Memory B cell (primary cell): Measurements from ENCODE around the gene CISH.

Source experiments
- ATAC-seq: fragments of 150-1000 bp; cut with Tn5 transposase; 2 replicates; pipeline ENCODE4 v1.10.0; 2021; ENCODE audit warnings: low read depth, mild to moderate bottlenecking, moderate library complexity
- DNase-seq, 2 donors: peaks; one replicate each; pipeline ENCODE4 v3.0.0; 2022; ENCODE audit warnings: low spot score in 2 of 2
- H3K27ac Mint-ChIP-seq: one replicate; pipeline ENCODE4 v1.8.0; 2022; ENCODE audit warnings: mild to moderate bottlenecking, moderate library complexity, mixed read lengths
- H3K27me3 Mint-ChIP-seq: one replicate; pipeline ENCODE4 v1.8.0; 2022; ENCODE audit warnings: mixed read lengths
- H3K36me3 Mint-ChIP-seq: one replicate; pipeline ENCODE4 v1.8.0; 2022; ENCODE audit warnings: mild to moderate bottlenecking, mixed read lengths
- H3K4me1 Mint-ChIP-seq: one replicate; pipeline ENCODE4 v1.8.0; 2022; ENCODE audit warnings: mixed read lengths
- H3K4me3 Mint-ChIP-seq: one replicate; pipeline ENCODE4 v1.8.0; 2022; ENCODE audit warnings: mild to moderate bottlenecking, moderate library complexity, mixed read lengths
- H3K9me3 Mint-ChIP-seq: one replicate; pipeline ENCODE4 v1.8.0; 2022; ENCODE audit warnings: mixed read lengths

CISH gene

GRCh38 chr3:50570508-50571279, 40.9 kb downstream of the CISH start:
- Mint-ChIP-seq H3K27me3 (no peaks in the 10 kb centered on the region), H3K9me3 (no peaks in the 10 kb centered on the region), H3K36me3 (peaks cover 3% of the 10 kb centered on the region), H3K4me3 (peak overlapping the region; percentile 93), H3K4me1 (peaks cover 26% of the 10 kb centered on the region), H3K27ac (peak overlapping the region; percentile 83)
- ATAC-seq (no peak), DNase-seq (no peak)

- Mint-ChIP-seq H3K9me3 (no peaks in the 10 kb centered on the region), H3K27ac (peak within 1 kb of the TSS; percentile 83), H3K27me3 (no peaks in the 10 kb centered on the region), H3K36me3 (peaks cover 3% of the 10 kb centered on the region), H3K4me1 (peaks cover 24% of the 10 kb centered on the region), H3K4me3 (peak within 1 kb of the TSS; percentile 93)
- ATAC-seq (peak; percentile 73), DNase-seq (peak; percentile 89)
These were observed 42.4 kb downstream of the CISH start, which contains the start of gene HEMK1 for GRCh38 chr3:50568947-50569749. TSS of gene HEMK1 (plus strand) at chr3:50569522. CDS start at chr3:50571105, 1,583 bp downstream.

GRCh38 chr3:50567386-50568167, 44.0 kb downstream of the CISH start, which contains the start of gene C3orf18:
TSS of gene C3orf18 (minus strand) at chr3:50567747. CDS start at chr3:50565699, 2,048 bp downstream.
- peak; percentile 79 for ATAC-seq
- Mint-ChIP-seq H3K27ac (peak within 1 kb of the TSS; percentile 93), H3K36me3 (no peaks in the 10 kb centered on the region), H3K4me3 (peak within 1 kb of the TSS; percentile 93), H3K27me3 (no peaks in the 10 kb centered on the region), H3K4me1 (peaks cover 24% of the 10 kb centered on the region), H3K9me3 (no peaks in the 10 kb centered on the region)
- DNase-seq: peak; percentile 85 to 91

DNA sequence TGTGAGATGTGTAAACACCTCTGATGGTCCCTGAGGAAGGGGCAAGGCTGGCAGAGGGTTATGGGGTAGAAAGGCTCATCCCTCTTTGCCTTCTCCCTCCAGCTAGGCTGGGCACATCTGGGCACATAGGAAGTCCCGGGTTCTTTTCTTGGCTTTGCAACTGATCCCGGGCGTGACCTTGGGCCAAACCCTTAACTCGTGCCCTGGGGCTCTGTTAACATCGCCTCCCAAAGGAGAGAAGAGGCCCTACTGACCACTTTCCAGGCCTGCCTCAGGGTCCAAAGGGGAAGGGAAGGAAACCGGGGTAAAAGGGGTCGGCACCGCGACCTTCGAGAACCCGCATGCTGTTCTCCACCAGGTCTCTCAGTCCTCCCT, 44.6 kb downstream of the CISH start:
- Mint-ChIP-seq H3K4me3 (peak overlapping the region; percentile 93), H3K36me3 (no peaks in the 10 kb centered on the region), H3K4me1 (peaks cover 21% of the 10 kb centered on the region), H3K27me3 (no peaks in the 10 kb centered on the region), H3K27ac (peak overlapping the region; percentile 50), H3K9me3 (no peaks in the 10 kb centered on the region)
- DNase-seq (no peak), ATAC-seq (no peak)

DNA sequence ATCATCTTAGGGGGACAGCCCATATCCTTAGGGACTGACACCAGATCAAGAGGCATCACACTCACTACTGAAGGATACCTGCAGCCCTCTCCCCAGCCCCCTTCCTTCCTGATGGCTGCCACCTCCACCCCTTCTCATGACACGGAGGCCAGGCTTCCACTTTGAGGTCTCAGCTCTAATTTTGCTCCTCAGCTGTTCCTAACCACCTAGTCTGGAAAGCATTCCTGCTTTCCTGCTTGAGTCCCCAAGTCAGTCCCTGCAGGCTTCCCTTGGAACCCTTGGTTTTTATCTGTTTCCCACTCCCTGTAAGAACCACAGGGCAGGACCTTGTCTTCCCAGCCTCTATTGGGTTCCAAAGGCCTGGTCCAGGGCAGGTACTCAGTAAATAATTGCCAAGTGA, 47.3 kb downstream of the CISH start:
- H3K27ac Mint-ChIP-seq: no peak overlapping the region
- ATAC-seq (no peak), DNase-seq (no peak)
- H3K27me3 Mint-ChIP-seq: no peaks in the 10 kb centered on the region
- peaks cover 11% of the 10 kb centered on the region for H3K4me1 Mint-ChIP-seq
- H3K9me3 Mint-ChIP-seq: no peaks in the 10 kb centered on the region
- no peak overlapping the region for H3K4me3 Mint-ChIP-seq
- H3K36me3 Mint-ChIP-seq: no peaks in the 10 kb centered on the region

DNA sequence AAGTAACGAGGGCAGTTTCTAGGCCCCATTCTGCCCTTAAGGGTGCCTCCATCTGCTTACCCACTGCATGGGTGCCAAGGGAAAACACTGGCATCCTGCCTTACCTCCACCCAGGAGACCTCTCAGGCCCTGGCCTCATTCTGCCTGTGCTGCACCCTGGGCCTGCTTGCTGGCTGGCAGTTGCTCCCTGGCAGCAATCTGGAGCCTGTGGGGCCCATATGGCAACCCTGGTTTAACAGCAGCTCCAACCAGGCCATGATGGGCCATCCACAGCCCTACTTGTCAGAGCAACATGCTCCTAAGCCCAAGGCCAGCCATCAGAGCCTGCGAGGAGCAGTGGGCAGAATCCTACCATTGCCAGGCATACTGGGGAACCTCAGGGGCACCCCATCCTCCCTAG, 47.7 kb downstream of the CISH start:
- no peaks in the 10 kb centered on the region for H3K36me3 Mint-ChIP-seq
- H3K4me3 Mint-ChIP-seq: no peak overlapping the region
- no peak for ATAC-seq
- H3K9me3 Mint-ChIP-seq: no peaks in the 10 kb centered on the region
- no peak for DNase-seq
- no peak overlapping the region for H3K27ac Mint-ChIP-seq
- H3K4me1 Mint-ChIP-seq: peaks cover 11% of the 10 kb centered on the region
- no peaks in the 10 kb centered on the region for H3K27me3 Mint-ChIP-seq

DNA sequence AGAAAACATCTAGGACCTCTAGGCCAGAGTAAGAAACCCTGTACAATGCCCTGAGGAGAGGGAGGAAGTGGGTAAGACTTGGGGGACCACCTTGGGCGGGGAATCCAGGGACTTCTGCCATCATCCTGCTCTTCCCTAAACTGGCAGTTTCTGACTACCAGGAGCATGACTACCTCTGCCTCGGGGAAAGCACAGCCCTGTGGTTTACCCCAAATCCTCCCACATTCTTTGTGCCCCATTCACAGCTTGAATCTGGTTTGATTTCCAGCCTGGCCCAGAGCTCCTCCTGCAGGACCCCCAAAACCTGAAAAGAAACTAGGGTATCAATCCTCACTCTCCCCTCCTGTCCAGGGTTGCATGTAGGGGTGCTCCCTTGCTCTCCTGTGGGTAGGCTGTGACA, 48.7 kb downstream of the CISH start:
- Mint-ChIP-seq H3K36me3 (peaks cover 2% of the 10 kb centered on the region), H3K4me1 (peaks cover 11% of the 10 kb centered on the region), H3K27ac (no peak overlapping the region), H3K9me3 (no peaks in the 10 kb centered on the region), H3K4me3 (no peak overlapping the region), H3K27me3 (no peaks in the 10 kb centered on the region)
- ATAC-seq: no peak
- DNase-seq: no peak

- Mint-ChIP-seq H3K9me3 (no peaks in the 10 kb centered on the region), H3K36me3 (peaks cover 2% of the 10 kb centered on the region), H3K4me1 (no peaks in the 10 kb centered on the region), H3K27me3 (peaks cover 5% of the 10 kb centered on the region), H3K4me3 (no peak overlapping the region), H3K27ac (no peak overlapping the region)
- ATAC-seq (no peak), DNase-seq (no peak)
These were observed 51.9 kb downstream of the CISH start for GRCh38 chr3:50559702-50560101.

GRCh38 chr3:50557915-50558314, 53.7 kb downstream of the CISH start:
- Mint-ChIP-seq H3K4me3 (no peak overlapping the region), H3K9me3 (no peaks in the 10 kb centered on the region), H3K27ac (no peak overlapping the region), H3K36me3 (peaks cover 2% of the 10 kb centered on the region), H3K27me3 (peaks cover 7% of the 10 kb centered on the region), H3K4me1 (no peaks in the 10 kb centered on the region)
- no peak for DNase-seq
- ATAC-seq: no peak

GRCh38 chr3:50557106-50557505, 54.5 kb downstream of the CISH start:
- no peak overlapping the region for H3K4me3 Mint-ChIP-seq
- peaks cover 7% of the 10 kb centered on the region for H3K27me3 Mint-ChIP-seq
- no peaks in the 10 kb centered on the region for H3K4me1 Mint-ChIP-seq
- H3K9me3 Mint-ChIP-seq: no peaks in the 10 kb centered on the region
- H3K36me3 Mint-ChIP-seq: peaks cover 2% of the 10 kb centered on the region
- ATAC-seq (no peak), DNase-seq (no peak)
- no peak overlapping the region for H3K27ac Mint-ChIP-seq
